ENCODE data around the gene TTI1.

DNA sequence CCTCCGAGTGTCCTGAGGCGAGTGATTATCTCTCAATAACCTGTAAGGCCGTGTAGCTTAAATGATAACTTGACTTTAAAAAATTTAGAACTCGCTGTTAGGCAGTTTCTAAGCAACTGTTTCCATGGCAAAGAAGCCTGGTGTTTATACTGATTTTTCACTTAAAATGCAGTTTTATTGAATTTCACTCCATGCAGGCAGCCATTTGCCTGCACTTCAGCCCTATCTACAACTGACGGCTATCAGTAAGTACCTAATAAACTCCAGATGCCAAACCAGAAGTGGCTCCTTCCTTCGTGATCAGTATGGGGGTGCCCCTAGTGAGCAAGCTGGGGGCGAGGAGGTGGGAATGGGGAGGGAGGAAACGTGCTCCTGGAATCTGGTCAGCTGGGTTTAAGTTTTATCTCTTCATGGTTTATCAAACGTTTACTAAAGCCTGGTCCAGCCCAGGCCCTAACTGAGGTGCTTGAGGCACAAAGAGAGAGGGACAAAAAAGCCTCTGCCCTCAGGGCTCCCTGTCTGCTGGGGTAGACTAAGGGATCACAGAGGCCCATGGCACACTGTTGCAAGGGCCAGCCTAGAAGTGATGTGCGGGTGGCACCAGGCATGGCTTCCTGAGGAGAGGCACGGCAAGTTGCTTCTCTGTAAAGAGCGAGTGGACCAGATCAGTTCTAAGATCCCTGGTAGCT, 45.5 kb downstream of the TTI1 start:
- TF ChIP-seq, protein P1, sequence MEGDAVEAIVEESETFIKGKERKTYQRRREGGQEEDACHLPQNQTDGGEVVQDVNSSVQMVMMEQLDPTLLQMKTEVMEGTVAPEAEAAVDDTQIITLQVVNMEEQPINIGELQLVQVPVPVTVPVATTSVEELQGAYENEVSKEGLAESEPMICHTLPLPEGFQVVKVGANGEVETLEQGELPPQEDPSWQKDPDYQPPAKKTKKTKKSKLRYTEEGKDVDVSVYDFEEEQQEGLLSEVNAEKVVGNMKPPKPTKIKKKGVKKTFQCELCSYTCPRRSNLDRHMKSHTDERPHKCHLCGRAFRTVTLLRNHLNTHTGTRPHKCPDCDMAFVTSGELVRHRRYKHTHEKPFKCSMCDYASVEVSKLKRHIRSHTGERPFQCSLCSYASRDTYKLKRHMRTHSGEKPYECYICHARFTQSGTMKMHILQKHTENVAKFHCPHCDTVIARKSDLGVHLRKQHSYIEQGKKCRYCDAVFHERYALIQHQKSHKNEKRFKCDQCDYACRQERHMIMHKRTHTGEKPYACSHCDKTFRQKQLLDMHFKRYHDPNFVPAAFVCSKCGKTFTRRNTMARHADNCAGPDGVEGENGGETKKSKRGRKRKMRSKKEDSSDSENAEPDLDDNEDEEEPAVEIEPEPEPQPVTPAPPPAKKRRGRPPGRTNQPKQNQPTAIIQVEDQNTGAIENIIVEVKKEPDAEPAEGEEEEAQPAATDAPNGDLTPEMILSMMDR (CRISPR knock-in tag; IDR thresholded peaks at IDR 0.05): no peak
- TF ChIP-seq POLR2A (IDR thresholded peaks at IDR 0.05; ENCODE audit: insufficient read depth in 1 of 2, low read depth in 2 of 2, low read length in 2 of 2): no peak
- TF ChIP-seq, protein P2, sequence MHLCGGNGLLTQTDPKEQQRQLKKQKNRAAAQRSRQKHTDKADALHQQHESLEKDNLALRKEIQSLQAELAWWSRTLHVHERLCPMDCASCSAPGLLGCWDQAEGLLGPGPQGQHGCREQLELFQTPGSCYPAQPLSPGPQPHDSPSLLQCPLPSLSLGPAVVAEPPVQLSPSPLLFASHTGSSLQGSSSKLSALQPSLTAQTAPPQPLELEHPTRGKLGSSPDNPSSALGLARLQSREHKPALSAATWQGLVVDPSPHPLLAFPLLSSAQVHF (CRISPR knock-in tag; IDR thresholded peaks at IDR 0.05): no peak

Measured in HepG2 (cell line).